Measurements from ENCODE around the gene CBX3.
"Not testable (repeated sequence)": the region's sequence is repeated elsewhere in the genome, so short reads cannot be mapped to it uniquely, and the experiment has no call there.

The CBX3 gene

DNA sequence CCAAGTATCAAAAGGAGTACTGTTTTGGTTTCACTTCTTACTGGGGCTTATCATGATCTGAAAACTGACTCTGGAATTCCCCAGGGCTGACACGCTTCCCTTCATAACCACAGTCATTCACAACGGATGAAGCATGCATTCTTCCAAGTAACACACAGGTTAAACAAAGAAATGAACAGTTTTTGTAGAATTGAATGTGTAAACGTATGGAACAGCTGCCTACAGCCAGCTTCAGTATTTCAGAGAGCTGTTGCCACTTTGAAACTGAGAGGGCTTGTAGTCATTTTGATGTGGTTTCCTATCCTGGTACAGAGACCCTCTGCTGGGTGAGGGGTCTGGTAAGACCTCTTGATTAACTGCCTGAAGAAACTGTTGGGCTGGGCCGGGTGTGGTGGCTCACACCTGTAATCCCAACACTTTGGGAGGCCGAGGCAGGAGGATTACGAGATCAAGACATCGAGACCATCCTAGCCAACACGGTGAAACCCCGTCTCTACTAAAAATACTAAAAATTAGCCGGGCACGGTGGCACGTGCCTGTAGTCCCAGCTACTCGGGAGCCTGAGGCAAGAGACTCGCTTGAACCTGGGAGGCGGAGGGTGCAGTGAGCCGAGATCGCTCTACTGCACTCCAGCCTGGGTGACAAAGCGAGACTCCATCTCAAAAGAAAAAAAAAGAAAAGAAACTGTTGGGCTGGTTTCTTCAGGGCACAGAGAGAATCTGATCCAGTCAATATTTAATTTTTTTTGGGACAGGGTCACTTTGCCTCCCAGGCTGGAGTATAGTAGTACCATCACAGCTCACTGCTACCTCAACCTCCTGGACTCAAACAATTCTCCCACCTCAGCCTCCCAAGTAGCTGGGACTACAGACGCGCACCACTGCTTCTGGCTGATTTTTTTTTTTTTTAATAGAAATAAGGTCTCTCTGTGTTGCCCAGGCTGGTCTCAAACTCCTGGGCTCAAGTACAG, 44.8 kb upstream of the CBX3 start:
- TF ChIP-seq, protein P1, sequence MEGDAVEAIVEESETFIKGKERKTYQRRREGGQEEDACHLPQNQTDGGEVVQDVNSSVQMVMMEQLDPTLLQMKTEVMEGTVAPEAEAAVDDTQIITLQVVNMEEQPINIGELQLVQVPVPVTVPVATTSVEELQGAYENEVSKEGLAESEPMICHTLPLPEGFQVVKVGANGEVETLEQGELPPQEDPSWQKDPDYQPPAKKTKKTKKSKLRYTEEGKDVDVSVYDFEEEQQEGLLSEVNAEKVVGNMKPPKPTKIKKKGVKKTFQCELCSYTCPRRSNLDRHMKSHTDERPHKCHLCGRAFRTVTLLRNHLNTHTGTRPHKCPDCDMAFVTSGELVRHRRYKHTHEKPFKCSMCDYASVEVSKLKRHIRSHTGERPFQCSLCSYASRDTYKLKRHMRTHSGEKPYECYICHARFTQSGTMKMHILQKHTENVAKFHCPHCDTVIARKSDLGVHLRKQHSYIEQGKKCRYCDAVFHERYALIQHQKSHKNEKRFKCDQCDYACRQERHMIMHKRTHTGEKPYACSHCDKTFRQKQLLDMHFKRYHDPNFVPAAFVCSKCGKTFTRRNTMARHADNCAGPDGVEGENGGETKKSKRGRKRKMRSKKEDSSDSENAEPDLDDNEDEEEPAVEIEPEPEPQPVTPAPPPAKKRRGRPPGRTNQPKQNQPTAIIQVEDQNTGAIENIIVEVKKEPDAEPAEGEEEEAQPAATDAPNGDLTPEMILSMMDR (IDR thresholded peaks at IDR 0.05; ENCODE audit: extremely low read depth, insufficient read depth, missing control alignments) = no peak
- in situ Hi-C loops (cut with MboI; ENCODE audit: low pct_unique_long_range_greater_than_20kb, low sequenced_read_pairs, unreplicated experiment) = no loop called here
- DNase-seq (ENCODE audit: low spot score) = peak; percentile 47

DNA sequence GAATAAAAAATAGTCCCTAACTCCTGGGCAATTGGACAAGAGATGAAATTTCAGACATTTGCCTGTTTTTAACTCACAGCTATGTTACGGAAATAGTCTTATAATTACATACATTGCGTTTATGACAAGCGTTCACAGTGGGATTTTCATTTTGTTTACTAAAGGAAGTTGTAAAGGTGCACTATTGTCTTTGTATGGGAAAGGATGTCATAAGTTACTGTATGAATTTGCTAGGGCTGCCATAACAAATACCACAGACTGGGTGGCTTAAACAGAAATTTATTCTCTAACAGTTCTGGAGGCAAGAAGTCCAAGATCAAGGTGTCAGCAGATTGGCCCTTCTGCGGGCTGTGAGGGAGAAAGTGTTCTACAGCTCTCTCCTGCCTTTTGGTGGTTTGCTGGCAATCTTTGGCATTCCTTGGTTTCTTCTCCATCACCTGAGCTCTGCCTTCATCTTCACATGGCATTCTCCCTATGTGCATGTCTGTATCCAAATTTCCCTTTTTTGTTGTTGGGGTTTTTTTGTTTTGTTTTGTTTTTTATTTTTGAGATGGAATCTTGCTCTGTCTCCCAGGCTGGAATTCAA, 43.9 kb upstream of the CBX3 start:
- DNase-seq (ENCODE audit: low spot score) = no peak
- TF ChIP-seq, protein P1 (IDR thresholded peaks at IDR 0.05; ENCODE audit: extremely low read depth, insufficient read depth, missing control alignments) = no peak
- in situ Hi-C loops (cut with MboI; ENCODE audit: low pct_unique_long_range_greater_than_20kb, low sequenced_read_pairs, unreplicated experiment) = no loop called here

DNA sequence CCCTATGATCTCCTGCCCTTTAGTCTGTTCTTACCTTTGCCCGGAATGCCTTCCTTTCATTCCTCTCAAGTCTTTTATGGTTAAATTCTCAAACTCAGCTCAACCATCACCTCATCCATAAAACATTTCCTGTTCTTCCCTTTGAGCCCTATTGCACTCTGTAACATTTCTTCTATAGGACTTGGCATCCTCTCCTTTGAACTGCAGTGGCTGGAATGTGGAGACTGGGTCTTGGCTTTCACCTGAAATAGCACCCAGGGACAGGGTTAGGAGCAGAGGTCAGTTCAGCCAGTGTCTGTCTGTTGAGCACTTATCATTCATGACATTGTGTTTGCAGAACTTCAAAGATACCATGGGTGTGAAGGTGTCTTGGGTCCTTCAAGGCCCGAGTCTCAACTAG, 42.3 kb upstream of the CBX3 start:
- no peak for DNase-seq (ENCODE audit: low spot score)
- TF ChIP-seq, protein P1 (IDR thresholded peaks at IDR 0.05; ENCODE audit: extremely low read depth, insufficient read depth, missing control alignments) = no peak
- in situ Hi-C loops (cut with MboI; ENCODE audit: low pct_unique_long_range_greater_than_20kb, low sequenced_read_pairs, unreplicated experiment) = no loop called here

DNA sequence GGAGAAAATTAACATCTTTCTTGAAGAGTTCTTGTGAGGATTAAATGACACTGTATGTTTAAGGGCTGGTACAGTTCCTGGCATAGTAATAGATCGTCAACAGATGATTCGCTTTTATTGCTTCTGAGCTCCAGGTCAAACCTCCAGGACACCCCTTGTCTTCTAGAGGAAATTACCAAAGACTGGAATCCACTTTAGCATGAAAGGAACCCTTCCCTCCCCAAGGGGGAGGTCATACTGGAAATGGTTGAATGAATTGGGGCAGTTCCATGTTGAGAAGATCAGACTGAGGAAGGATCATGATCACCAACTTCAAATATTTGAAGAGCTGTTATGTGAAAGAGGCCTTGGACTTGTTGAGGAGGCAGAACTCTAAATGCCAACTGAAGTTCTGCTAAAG, 40.6 kb upstream of the CBX3 start:
- TF ChIP-seq, protein P1 (IDR thresholded peaks at IDR 0.05; ENCODE audit: extremely low read depth, insufficient read depth, missing control alignments) = no peak
- no peak for DNase-seq (ENCODE audit: low spot score)
- in situ Hi-C loops (cut with MboI; ENCODE audit: low pct_unique_long_range_greater_than_20kb, low sequenced_read_pairs, unreplicated experiment) = no loop called here

DNA sequence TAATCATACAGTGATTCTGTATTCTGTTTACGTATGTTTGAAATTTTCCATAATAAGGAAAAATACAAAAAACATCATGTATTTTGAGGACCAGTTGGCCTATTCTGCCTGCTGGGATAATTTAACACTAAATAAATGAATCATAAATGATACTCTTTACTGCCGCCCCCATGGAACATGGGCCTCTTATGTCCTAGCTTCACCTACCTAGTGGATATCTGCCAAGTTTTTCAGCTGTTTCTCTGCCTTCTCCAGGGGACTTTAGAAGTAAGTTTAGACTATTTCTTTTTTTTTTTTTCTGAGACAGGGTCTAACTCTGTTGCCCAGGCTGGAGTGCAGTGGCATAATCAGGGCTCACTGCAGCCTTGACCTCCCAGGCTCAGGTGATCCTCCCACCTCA, 39.1 kb upstream of the CBX3 start:
- TF ChIP-seq, protein P1 (IDR thresholded peaks at IDR 0.05; ENCODE audit: extremely low read depth, insufficient read depth, missing control alignments) = no peak
- in situ Hi-C loops (cut with MboI; ENCODE audit: low pct_unique_long_range_greater_than_20kb, low sequenced_read_pairs, unreplicated experiment) = no loop called here
- DNase-seq (ENCODE audit: low spot score) = no peak

DNA sequence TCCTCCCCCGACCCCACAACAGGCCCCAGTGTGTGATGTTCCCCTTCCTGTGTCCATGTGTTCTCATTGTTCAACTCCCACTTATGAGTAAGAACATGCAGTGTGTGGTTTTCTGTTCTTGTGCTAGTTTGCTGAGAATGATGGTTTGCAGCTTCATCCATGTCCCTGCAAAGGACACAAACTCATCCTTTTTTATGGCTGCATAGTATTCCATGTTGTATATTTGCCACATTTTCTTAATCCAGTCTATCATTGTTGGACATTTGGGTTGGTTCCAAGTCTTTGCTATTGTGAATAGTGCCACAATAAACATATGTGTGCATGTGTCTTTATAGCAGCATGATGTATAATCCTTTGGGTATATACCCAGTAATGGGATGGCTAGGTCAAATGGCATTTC, 37.7 kb upstream of the CBX3 start:
- in situ Hi-C loops (cut with MboI; ENCODE audit: low pct_unique_long_range_greater_than_20kb, low sequenced_read_pairs, unreplicated experiment); DNase-seq (ENCODE audit: low spot score): not testable (repeated sequence)
